ENCODE data around the gene LDB3. TPM values are rescaled to one million over a fixed set of nuclear protein-coding genes. Genes with fewer than 3 reads are reported as not detected.

The LDB3 gene
- total RNA-seq, 1 donor from 2014 or later = 4.7 TPM

DNA sequence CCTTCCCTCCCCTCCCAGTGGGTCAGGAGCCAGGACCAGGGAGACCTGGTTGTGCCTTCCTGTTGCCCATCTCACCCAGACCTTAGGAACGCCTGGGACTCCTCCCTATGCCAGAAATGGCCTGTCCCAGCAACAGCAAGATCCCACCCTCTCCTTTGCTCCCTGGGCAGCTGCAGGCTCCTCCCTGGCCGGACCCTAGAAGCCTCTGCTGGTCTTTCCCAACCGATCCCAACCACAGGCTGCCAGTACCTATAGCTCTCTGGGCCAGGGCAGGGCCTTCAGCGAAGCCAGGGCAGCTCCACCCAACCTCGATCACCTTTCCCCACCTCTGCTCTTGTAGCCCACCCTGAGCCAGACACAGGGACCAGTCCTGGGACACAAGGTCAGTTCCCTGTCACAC is 21.9 kb downstream of the LDB3 start:
- Histone ChIP-seq H3K27ac (no peak overlapping the region), H3K4me1 (peaks cover 6% of the 10 kb centered on the region), H3K27me3 (no peaks in the 10 kb centered on the region), H3K36me3 (no peaks in the 10 kb centered on the region), H3K9me3 (no peaks in the 10 kb centered on the region), H3K4me3 (no peak overlapping the region)
- no peak for DNase-seq (ENCODE audit: extremely low spot score in 2 of 2)
- intact Hi-C loops (cut with DNase I) = no loop called here
- TF ChIP-seq POLR2AphosphoS5 (IDR thresholded peaks at IDR 0.05; ENCODE audit: insufficient read depth in 1 of 2, low read depth in 1 of 2) (no peak), POLR2A (IDR thresholded peaks at IDR 0.05) (no peak)
- TF ChIP-seq, protein P1, sequence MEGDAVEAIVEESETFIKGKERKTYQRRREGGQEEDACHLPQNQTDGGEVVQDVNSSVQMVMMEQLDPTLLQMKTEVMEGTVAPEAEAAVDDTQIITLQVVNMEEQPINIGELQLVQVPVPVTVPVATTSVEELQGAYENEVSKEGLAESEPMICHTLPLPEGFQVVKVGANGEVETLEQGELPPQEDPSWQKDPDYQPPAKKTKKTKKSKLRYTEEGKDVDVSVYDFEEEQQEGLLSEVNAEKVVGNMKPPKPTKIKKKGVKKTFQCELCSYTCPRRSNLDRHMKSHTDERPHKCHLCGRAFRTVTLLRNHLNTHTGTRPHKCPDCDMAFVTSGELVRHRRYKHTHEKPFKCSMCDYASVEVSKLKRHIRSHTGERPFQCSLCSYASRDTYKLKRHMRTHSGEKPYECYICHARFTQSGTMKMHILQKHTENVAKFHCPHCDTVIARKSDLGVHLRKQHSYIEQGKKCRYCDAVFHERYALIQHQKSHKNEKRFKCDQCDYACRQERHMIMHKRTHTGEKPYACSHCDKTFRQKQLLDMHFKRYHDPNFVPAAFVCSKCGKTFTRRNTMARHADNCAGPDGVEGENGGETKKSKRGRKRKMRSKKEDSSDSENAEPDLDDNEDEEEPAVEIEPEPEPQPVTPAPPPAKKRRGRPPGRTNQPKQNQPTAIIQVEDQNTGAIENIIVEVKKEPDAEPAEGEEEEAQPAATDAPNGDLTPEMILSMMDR (IDR thresholded peaks at IDR 0.05) = no peak

DNA sequence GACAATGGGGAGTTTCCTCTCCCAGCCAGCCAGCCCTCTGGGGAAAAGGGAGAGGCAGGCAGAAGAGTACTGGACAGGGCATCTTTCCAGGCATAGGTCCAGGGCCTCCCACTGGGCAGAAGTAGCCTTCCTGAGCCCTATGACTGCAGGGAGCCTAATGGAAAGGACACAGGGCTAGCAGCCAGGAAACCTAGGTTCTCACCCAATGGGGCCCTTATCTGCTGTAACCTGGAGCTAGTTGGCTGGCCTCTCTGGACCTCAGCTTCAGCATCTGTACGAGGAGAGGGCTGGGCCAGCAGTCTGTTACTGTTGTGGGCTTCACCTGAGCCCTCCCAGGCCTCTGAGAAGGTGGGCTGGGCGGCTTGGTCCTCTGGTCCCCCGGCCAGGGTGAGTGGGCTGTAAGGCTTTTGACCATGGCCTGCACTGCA is 22.4 kb downstream of the LDB3 start:
- Histone ChIP-seq H3K4me1 (peaks cover 6% of the 10 kb centered on the region), H3K27ac (no peak overlapping the region), H3K4me3 (no peak overlapping the region), H3K9me3 (no peaks in the 10 kb centered on the region), H3K36me3 (no peaks in the 10 kb centered on the region), H3K27me3 (no peaks in the 10 kb centered on the region)
- DNase-seq (ENCODE audit: extremely low spot score in 2 of 2) = no peak
- TF ChIP-seq POLR2AphosphoS5 (IDR thresholded peaks at IDR 0.05; ENCODE audit: insufficient read depth in 1 of 2, low read depth in 1 of 2) (no peak), POLR2A (IDR thresholded peaks at IDR 0.05) (no peak)
- TF ChIP-seq, protein P1 (IDR thresholded peaks at IDR 0.05) = no peak
- intact Hi-C loops (cut with DNase I) = no loop called here

DNA sequence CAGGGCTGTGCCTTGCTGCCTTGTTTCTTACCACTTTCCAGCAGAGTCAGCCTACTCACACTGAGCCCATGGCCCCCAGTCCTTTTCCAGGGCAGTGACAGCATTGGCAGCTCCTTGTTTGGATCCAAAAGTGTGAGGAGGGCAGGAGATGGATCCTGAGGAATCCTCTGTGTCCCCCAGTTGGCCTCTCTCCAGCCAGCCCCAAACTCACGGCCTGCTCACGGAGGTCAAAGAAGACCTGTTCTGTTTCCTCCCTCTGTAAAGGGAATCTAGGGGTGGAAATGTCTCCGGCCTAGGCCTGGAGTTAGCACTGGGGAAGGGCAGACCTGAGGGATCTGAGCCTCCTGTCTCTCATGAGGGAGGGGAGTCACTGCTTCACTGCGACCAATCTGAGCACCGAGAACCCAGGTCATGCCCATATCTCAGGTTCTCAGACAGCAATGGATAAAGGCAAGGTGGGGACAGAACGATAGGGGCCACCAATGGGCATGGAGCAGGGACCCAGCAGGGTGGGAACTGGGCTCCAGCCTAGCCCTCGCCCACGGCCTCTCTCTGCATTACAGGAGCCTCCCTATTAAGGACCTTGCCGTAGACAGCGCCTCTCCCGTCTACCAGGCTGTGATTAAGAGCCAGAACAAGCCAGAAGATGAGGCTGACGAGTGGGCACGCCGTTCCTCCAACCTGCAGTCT is 23.2 kb downstream of the LDB3 start:
- H3K4me3 ChIP-seq = no peak overlapping the region
- H3K27me3 ChIP-seq = no peaks in the 10 kb centered on the region
- DNase-seq (ENCODE audit: extremely low spot score in 2 of 2) = no peak
- H3K27ac ChIP-seq = no peak overlapping the region
- H3K9me3 ChIP-seq = no peaks in the 10 kb centered on the region
- TF ChIP-seq, protein P1 (IDR thresholded peaks at IDR 0.05) = no peak
- TF ChIP-seq POLR2AphosphoS5 (IDR thresholded peaks at IDR 0.05; ENCODE audit: insufficient read depth in 1 of 2, low read depth in 1 of 2) (no peak), POLR2A (IDR thresholded peaks at IDR 0.05) (no peak)
- intact Hi-C loops (cut with DNase I) = no loop called here
- H3K4me1 ChIP-seq = peaks cover 6% of the 10 kb centered on the region
- no peaks in the 10 kb centered on the region for H3K36me3 ChIP-seq

GRCh38 chr10:86692023-86692514 is 23.8 kb downstream of the LDB3 start:
- no peak overlapping the region for H3K27ac ChIP-seq
- intact Hi-C loops (cut with DNase I) = no loop called here

More at GRCh38 chr10:86692023-86692514, 23.8 kb downstream of the LDB3 start:
- H3K4me1 ChIP-seq = peaks cover 6% of the 10 kb centered on the region
- no peaks in the 10 kb centered on the region for H3K9me3 ChIP-seq
- no peaks in the 10 kb centered on the region for H3K27me3 ChIP-seq
- TF ChIP-seq POLR2A (IDR thresholded peaks at IDR 0.05) = no peak
- TF ChIP-seq, protein P1 (IDR thresholded peaks at IDR 0.05) = no peak
- TF ChIP-seq POLR2AphosphoS5 (IDR thresholded peaks at IDR 0.05; ENCODE audit: insufficient read depth in 1 of 2, low read depth in 1 of 2) = no peak
- no peak for DNase-seq (ENCODE audit: extremely low spot score in 2 of 2)
- H3K4me3 ChIP-seq = no peak overlapping the region
- no peaks in the 10 kb centered on the region for H3K36me3 ChIP-seq
